ENCODE data around the gene CIROP. TPM values are rescaled to one million over a fixed set of nuclear protein-coding genes. Genes with fewer than 3 reads are reported as not detected.

CIROP gene
- total and polyA plus RNA-seq, 10 donors: not detected

DNA sequence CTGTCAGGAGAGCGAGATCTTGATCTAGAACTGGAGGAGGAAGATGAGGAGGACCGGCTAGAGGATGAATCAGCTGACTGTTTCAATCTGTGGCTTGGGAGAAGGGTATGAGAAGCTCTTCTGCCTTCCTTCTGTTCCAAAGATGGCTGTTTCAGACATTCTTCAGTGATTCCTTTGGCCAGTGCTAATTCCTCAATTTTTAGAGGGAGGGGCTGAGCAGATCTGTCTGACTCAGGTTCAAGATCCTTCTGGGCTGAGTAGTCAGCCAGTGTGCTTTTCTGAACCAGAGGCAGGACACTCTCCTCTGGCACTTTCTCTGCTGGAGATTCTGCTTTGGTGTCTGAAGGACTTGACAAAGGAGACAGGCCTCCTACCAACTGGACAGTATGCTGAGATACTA is 25.1 kb downstream of the CIROP start:
- peaks cover 0 to 48% (median 19%) of the 10 kb centered on the region in 6 donors for H3K4me1 ChIP-seq
- H3K4me3 ChIP-seq: no peak overlapping the region
- no peaks in the 10 kb centered on the region for H3K27me3 ChIP-seq (replicated peaks in 1 of 7)
- no peak for DNase-seq
- H3K9me3 ChIP-seq: no peaks in the 10 kb centered on the region
- intact Hi-C loops (cut with DNase I; ENCODE audit: low total_unique reads): no loop called here
- peak overlapping the region in 3 of 8 donors; percentile 24 to 60 (median 59) for H3K27ac ChIP-seq
- H3K36me3 ChIP-seq: peaks cover 6 to 100% (median 96%) of the 10 kb centered on the region in 6 donors
- WGBS, 5 donors: 82 to 93% (median 89%) methylated on average over 2 of the region's 2 CpGs
- TF ChIP-seq, protein P1, sequence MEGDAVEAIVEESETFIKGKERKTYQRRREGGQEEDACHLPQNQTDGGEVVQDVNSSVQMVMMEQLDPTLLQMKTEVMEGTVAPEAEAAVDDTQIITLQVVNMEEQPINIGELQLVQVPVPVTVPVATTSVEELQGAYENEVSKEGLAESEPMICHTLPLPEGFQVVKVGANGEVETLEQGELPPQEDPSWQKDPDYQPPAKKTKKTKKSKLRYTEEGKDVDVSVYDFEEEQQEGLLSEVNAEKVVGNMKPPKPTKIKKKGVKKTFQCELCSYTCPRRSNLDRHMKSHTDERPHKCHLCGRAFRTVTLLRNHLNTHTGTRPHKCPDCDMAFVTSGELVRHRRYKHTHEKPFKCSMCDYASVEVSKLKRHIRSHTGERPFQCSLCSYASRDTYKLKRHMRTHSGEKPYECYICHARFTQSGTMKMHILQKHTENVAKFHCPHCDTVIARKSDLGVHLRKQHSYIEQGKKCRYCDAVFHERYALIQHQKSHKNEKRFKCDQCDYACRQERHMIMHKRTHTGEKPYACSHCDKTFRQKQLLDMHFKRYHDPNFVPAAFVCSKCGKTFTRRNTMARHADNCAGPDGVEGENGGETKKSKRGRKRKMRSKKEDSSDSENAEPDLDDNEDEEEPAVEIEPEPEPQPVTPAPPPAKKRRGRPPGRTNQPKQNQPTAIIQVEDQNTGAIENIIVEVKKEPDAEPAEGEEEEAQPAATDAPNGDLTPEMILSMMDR (IDR thresholded peaks at IDR 0.05 in 8 of 11, conservative IDR thresholded peaks at IDR 0.05 in 3 of 11): no peak
- TF ChIP-seq POLR2A (IDR thresholded peaks at IDR 0.05) (no peak), POLR2AphosphoS5 (IDR thresholded peaks at IDR 0.05) (no peak)

DNA sequence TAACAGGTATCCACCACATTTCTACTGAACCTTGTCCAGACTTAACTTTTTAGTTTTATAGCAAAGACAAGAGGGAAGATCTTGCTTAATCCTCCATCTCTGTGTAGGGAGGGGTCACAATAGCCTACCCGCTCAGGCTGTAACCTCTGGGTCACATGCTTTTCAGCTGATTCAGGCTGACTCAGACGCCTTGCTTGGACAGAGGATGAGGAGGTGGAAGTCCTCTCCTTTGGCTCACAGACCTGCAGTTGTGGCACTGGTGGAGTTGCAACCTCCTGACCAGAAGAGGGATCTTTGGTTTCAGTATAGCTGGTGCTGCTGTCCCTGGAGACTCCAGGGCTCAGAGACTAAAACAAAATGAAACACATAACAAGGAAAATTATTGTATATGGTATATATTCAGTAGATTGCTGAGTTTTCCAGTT is 26.1 kb downstream of the CIROP start:
- H3K9me3 ChIP-seq: no peaks in the 10 kb centered on the region
- 24 to 61% (median 37%) methylated on average over 2 of the region's 2 CpGs for WGBS, 5 donors
- peak overlapping the region in 5 of 8 donors; percentile 22 to 60 (median 31) for H3K27ac ChIP-seq
- H3K4me3 ChIP-seq: no peak overlapping the region
- intact Hi-C loops (cut with DNase I; ENCODE audit: low total_unique reads): no loop called here
- H3K27me3 ChIP-seq (replicated peaks in 1 of 7): no peaks in the 10 kb centered on the region
- H3K36me3 ChIP-seq: peaks cover 3 to 100% (median 94%) of the 10 kb centered on the region in 6 donors
- H3K4me1 ChIP-seq: peaks cover 0 to 48% (median 19%) of the 10 kb centered on the region in 6 donors
- TF ChIP-seq, protein P1 (IDR thresholded peaks at IDR 0.05 in 8 of 11, conservative IDR thresholded peaks at IDR 0.05 in 3 of 11): no peak
- TF ChIP-seq POLR2AphosphoS5 (IDR thresholded peaks at IDR 0.05) (peak in 2 of 3 donors; percentile 22 to 65), POLR2A (IDR thresholded peaks at IDR 0.05) (no peak)
- no peak for DNase-seq

DNA sequence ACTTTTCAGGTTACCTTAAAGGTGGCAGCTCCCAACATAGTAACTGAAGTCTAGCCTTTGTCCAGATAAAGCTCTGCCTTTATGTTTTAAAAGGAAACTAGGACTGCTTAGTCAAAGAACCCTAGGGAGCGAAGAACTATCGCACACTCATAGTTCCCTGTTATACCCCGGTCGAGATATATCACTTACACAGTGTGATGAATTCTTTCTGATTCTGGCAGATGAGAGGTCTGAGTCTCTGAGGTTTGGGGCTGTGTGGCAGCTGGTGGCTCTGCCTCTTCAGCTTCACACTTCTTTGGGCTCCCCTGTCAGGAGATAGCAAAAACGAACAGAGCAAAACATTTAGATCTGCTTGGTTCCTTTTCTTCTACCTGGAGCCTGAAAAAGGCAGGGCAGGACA is 26.8 kb downstream of the CIROP start:
- H3K4me3 ChIP-seq: no peak overlapping the region
- DNase-seq: no peak
- H3K9me3 ChIP-seq: no peaks in the 10 kb centered on the region
- H3K27ac ChIP-seq: peak overlapping the region in 5 of 8 donors; percentile 4 to 60 (median 31)
- intact Hi-C loops (cut with DNase I; ENCODE audit: low total_unique reads): no loop called here
- no peak for TF ChIP-seq POLR2AphosphoS5 (IDR thresholded peaks at IDR 0.05)
- peaks cover 3 to 100% (median 94%) of the 10 kb centered on the region in 6 donors for H3K36me3 ChIP-seq
- no peaks in the 10 kb centered on the region for H3K27me3 ChIP-seq (replicated peaks in 1 of 7)
- 85 to 93% (median 90%) methylated on average over 5 of the region's 5 CpGs for WGBS, 5 donors
- peaks cover 0 to 51% (median 19%) of the 10 kb centered on the region in 6 donors for H3K4me1 ChIP-seq

DNA sequence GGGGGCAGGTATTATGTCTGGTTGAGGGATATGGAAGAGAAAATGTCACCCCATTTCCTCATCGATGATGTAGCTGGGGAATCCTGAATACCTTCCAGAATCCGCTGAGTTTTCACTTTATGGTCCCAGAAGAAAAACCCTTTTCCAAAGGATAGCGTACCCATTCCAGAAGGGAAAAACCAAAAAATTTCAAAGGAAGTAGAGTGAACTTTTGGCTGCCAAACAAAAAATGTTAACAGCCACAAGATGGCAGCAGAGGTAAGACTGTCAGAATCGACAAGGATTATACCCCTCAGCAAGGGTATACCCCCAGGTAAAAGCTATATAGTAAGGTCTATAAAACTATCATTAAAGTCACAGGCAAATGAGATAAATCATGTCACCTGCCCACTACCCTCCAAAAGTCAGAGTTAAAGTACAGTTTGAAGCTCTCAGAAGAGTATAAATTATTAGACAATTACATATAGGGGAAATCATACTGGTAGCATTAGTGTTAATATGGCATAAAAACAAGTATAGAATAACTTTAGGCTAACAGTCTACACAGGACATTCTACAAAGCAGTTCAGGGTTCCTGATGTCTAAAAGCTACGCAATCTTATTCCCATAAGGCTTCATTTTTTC is 27.9 kb downstream of the CIROP start:
- intact Hi-C loops (cut with DNase I; ENCODE audit: low total_unique reads): no loop called here
- peaks cover 3 to 100% (median 93%) of the 10 kb centered on the region in 6 donors for H3K36me3 ChIP-seq
- 65 to 71% (median 69%) methylated on average over 5 of the region's 5 CpGs for WGBS, 5 donors
- peak overlapping the region in 1 of 8 donors; percentile 18 for H3K27ac ChIP-seq
- no peaks in the 10 kb centered on the region for H3K9me3 ChIP-seq
- TF ChIP-seq POLR2AphosphoS5 (IDR thresholded peaks at IDR 0.05) (no peak), POLR2A (IDR thresholded peaks at IDR 0.05) (no peak)
- TF ChIP-seq, protein P1 (IDR thresholded peaks at IDR 0.05 in 8 of 11, conservative IDR thresholded peaks at IDR 0.05 in 3 of 11): peak in 9 of 11 experiments; percentile 8 to 67 (median 54)
- no peak for DNase-seq
- peaks cover 3 to 61% (median 24%) of the 10 kb centered on the region in 6 donors for H3K4me1 ChIP-seq
- no peak overlapping the region for H3K4me3 ChIP-seq
- H3K27me3 ChIP-seq (replicated peaks in 1 of 7): no peaks in the 10 kb centered on the region
